ENCODE data around the gene DPEP2. TPM values are rescaled to one million over a fixed set of nuclear protein-coding genes. Genes with fewer than 3 reads are reported as not detected.
A peak's percentile ranks its signal among the peaks of the same experiment; 100 is the strongest.

Gene DPEP2
- total RNA-seq, 1 donor from 2014 or later: 1.0 TPM

GRCh38 chr16:67957622-67958021 is 41.7 kb downstream of the DPEP2 start:
- DNase-seq (ENCODE audit: low spot score) (no peak), ATAC-seq (no peak)

- DNase-seq (ENCODE audit: low spot score) (peak; percentile 79), ATAC-seq (peak; percentile 94)
These were observed 44.7 kb downstream of the DPEP2 start for GRCh38 chr16:67954421-67955196.

- DNase-seq (ENCODE audit: low spot score) (peak; percentile 49), ATAC-seq (peak; percentile 45)
These were observed 45.5 kb downstream of the DPEP2 start for GRCh38 chr16:67953641-67954375.

- no peak for ATAC-seq
- DNase-seq (ENCODE audit: low spot score): no peak
These were observed 47.8 kb downstream of the DPEP2 start for GRCh38 chr16:67951485-67951884.

- ATAC-seq: no peak
- DNase-seq (ENCODE audit: low spot score): no peak
These were observed 48.9 kb downstream of the DPEP2 start for GRCh38 chr16:67950335-67950843.

GRCh38 chr16:67949645-67950044 is 49.6 kb downstream of the DPEP2 start:
- DNase-seq (ENCODE audit: low spot score): no peak
- no peak for ATAC-seq

GRCh38 chr16:67948015-67948414 is 51.3 kb downstream of the DPEP2 start:
- ATAC-seq (no peak), DNase-seq (ENCODE audit: low spot score) (no peak)

- DNase-seq (ENCODE audit: low spot score) (no peak), ATAC-seq (no peak)
These were observed 52.2 kb downstream of the DPEP2 start for GRCh38 chr16:67946966-67947558.

GRCh38 chr16:67946128-67946569 is 53.1 kb downstream of the DPEP2 start:
- no peak for ATAC-seq
- DNase-seq (ENCODE audit: low spot score): no peak

- ATAC-seq (no peak), DNase-seq (ENCODE audit: low spot score) (no peak)
These were observed 53.8 kb downstream of the DPEP2 start for GRCh38 chr16:67945392-67945933.

GRCh38 chr16:67944690-67945391 is 54.4 kb downstream of the DPEP2 start:
- DNase-seq (ENCODE audit: low spot score): no peak

GRCh38 chr16:67943619-67944504 is 55.4 kb downstream of the DPEP2 start, which contains the start of gene LCAT:
TSS of gene LCAT (minus strand) at chr16:67944120. CDS start at chr16:67944101, 19 bp downstream.
- peak; percentile 76 for ATAC-seq
- peak; percentile 93 for DNase-seq (ENCODE audit: low spot score)

More at GRCh38 chr16:67944690-67945391, 54.4 kb downstream of the DPEP2 start:
- no peak for ATAC-seq

GRCh38 chr16:67943256-67943618 is 56.0 kb downstream of the DPEP2 start:
- DNase-seq (ENCODE audit: low spot score) (peak; percentile 85), ATAC-seq (peak; percentile 65)

GRCh38 chr16:67942510-67943255 is 56.6 kb downstream of the DPEP2 start:
- peak; percentile 96 for DNase-seq (ENCODE audit: low spot score)
- peak; percentile 60 for ATAC-seq

GRCh38 chr16:67942200-67942509 is 57.1 kb downstream of the DPEP2 start:
- DNase-seq (ENCODE audit: low spot score): no peak
- peak; percentile 18 for ATAC-seq

GRCh38 chr16:67941469-67942199 is 57.6 kb downstream of the DPEP2 start:
- ATAC-seq: no peak

GRCh38 chr16:67940446-67941089 is 58.7 kb downstream of the DPEP2 start:
- no peak for DNase-seq (ENCODE audit: low spot score)
- no peak for ATAC-seq

More at GRCh38 chr16:67941469-67942199, 57.6 kb downstream of the DPEP2 start:
- no peak for DNase-seq (ENCODE audit: low spot score)

Measured in left lobe of liver (tissue), 2 donors.